Astrocyte (in vitro differentiated cells and primary cell): ENCODE data around the gene CADM1.

Source experiments
- EZH2 ChIP-seq: IDR thresholded peaks from 2 replicates; pipeline ENCODE4 v1.6.1; 2012; ENCODE audit warnings: mild to moderate bottlenecking, low read length, inconsistent platforms; ENCODE audit not compliant: insufficient read depth
- TF ChIP-seq, protein P1 (sequence below): IDR thresholded peaks from 2 replicates; pipeline ENCODE4 v1.5.1; 2011; ENCODE audit warnings: low read depth, mild to moderate bottlenecking, inconsistent platforms, low read length, moderate library complexity; ENCODE audit not compliant: insufficient read depth

DNA sequence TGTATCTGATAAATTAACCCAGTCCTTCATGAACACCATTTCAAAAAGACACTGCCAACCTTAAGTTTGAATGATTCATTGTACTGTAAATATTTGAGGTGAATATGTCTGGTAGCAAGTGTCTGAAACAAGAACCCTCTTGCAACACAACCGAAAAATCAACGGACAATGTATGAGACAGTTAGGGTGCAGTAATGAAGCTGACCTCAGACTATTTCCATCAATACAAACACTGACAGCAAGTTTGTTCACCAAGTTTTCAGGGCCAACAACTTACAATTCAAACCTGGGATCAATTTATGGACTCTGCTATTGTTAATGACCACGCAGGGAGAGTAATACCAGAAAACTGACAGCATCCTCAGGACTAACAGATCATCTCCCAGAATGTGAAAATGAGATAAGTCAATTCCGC, 126.3 kb downstream of the CADM1 start:
- TF ChIP-seq, protein P1, sequence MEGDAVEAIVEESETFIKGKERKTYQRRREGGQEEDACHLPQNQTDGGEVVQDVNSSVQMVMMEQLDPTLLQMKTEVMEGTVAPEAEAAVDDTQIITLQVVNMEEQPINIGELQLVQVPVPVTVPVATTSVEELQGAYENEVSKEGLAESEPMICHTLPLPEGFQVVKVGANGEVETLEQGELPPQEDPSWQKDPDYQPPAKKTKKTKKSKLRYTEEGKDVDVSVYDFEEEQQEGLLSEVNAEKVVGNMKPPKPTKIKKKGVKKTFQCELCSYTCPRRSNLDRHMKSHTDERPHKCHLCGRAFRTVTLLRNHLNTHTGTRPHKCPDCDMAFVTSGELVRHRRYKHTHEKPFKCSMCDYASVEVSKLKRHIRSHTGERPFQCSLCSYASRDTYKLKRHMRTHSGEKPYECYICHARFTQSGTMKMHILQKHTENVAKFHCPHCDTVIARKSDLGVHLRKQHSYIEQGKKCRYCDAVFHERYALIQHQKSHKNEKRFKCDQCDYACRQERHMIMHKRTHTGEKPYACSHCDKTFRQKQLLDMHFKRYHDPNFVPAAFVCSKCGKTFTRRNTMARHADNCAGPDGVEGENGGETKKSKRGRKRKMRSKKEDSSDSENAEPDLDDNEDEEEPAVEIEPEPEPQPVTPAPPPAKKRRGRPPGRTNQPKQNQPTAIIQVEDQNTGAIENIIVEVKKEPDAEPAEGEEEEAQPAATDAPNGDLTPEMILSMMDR = no peak
- TF ChIP-seq EZH2 = no peak
